CD4-positive, alpha-beta memory T cell (primary cell): ENCODE results near the gene PTPRU. TPM values are rescaled to one million over a fixed set of nuclear protein-coding genes. Genes with fewer than 3 reads are reported as not detected.

Experiments
- CTCF ChIA-PET: fragments of 350-600 bp; sonication (Branson Sonifier 250); formaldehyde crosslinking; loops from one replicate; lab custom pipeline; 2021; ENCODE audit warnings: inconsistent platforms; ENCODE audit not compliant: partially characterized antibody; lab: Charles Lee
- POLR2A ChIA-PET: fragments of 350-600 bp; sonication (Branson Sonifier 250); formaldehyde crosslinking; loops from one replicate; lab custom pipeline; 2021; ENCODE audit not compliant: partially characterized antibody; lab: Charles Lee
- DNase-seq, 5 donors: peaks; one replicate each; pipeline versions ENCODE4 v3.0.0 to v3.0.0-alpha.2; 2020 to 2022; ENCODE audit warnings: mixed read lengths in 1 of 5
- H3K27ac ChIP-seq: one replicate; pipeline ENCODE4 v1.7.0; 2013; ENCODE audit warnings: low read depth, low read length
- H3K27me3 ChIP-seq: 2 replicates; pipeline ENCODE4 v1.7.0; 2013; ENCODE audit warnings: mild to moderate bottlenecking, low read length, moderate library complexity; ENCODE audit not compliant: insufficient read depth
- H3K36me3 ChIP-seq: 2 replicates; pipeline ENCODE4 v1.7.0; 2013; ENCODE audit warnings: mild to moderate bottlenecking, low read length, moderate library complexity; ENCODE audit not compliant: insufficient read depth
- H3K4me1 ChIP-seq: 2 replicates; pipeline ENCODE4 v1.7.0; 2013; ENCODE audit warnings: mild to moderate bottlenecking, low read length, moderate library complexity; ENCODE audit not compliant: insufficient read depth
- H3K4me3 ChIP-seq, 2 donors: one replicate each; pipeline ENCODE4 v1.7.0; 2013; ENCODE audit warnings: low read length in 2 of 2, mild to moderate bottlenecking in 1 of 2
- H3K9me3 ChIP-seq, 2 donors: one replicate each; pipeline ENCODE4 v1.7.0; 2013; ENCODE audit warnings: low read length in 2 of 2, control low read depth in 1 of 2; ENCODE audit not compliant: control insufficient read depth in 1 of 2
- H3K27ac Mint-ChIP-seq, 7 donors: one replicate each; pipeline ENCODE4 v1.8.0; 2020 to 2021; ENCODE audit warnings: mixed read lengths in 7 of 7, mild to moderate bottlenecking in 6 of 7, inconsistent platforms in 3 of 7, moderate library complexity in 3 of 7
- H3K27me3 Mint-ChIP-seq, 2 donors: one replicate each; pipeline ENCODE4 v1.8.0; 2020 to 2021; ENCODE audit warnings: mixed read lengths in 2 of 2
- H3K36me3 Mint-ChIP-seq, 2 donors: one replicate each; pipeline ENCODE4 v1.8.0; 2020 to 2021; ENCODE audit warnings: mixed read lengths in 2 of 2, inconsistent platforms in 1 of 2, mild to moderate bottlenecking in 1 of 2
- H3K4me1 Mint-ChIP-seq, 4 donors: one replicate each; pipeline ENCODE4 v1.8.0; 2020 to 2021; ENCODE audit warnings: mixed read lengths in 4 of 4, mild to moderate bottlenecking in 1 of 4
- H3K4me3 Mint-ChIP-seq, 8 donors: one replicate each; pipeline ENCODE4 v1.8.0; 2020 to 2021; ENCODE audit warnings: mixed read lengths in 8 of 8, mild to moderate bottlenecking in 7 of 8, moderate library complexity in 6 of 8, inconsistent platforms in 3 of 8
- H3K9me3 Mint-ChIP-seq, 8 donors: one replicate each; pipeline ENCODE4 v1.8.0; 2020 to 2021; ENCODE audit warnings: mixed read lengths in 8 of 8, mild to moderate bottlenecking in 5 of 8, inconsistent platforms in 3 of 8, moderate library complexity in 1 of 8
- intact Hi-C: fragments of 100-400 bp; cut with micrococcal nuclease; formaldehyde crosslinking; loops from one replicate; pipeline ENCODE4 v1.15.1; 2023
- polyA plus RNA-seq, 2 donors: library from polyadenylated mRNA; unstranded; fragments of 300-500 nt; fragmentation: Illumina TruSeq; gene quantifications; one replicate each; pipeline ENCODE4 v1.2.3, GENCODE V29; 2021
- total RNA-seq, 2 experiments: library from RNA; stranded (reverse); gene quantifications; one replicate each; pipeline ENCODE4 v1.2.3, GENCODE V29; 2021

PTPRU gene
- total and polyA plus RNA-seq, 4 experiments from 2014 or later, result 0.38 TPM; not detected in 3

DNA sequence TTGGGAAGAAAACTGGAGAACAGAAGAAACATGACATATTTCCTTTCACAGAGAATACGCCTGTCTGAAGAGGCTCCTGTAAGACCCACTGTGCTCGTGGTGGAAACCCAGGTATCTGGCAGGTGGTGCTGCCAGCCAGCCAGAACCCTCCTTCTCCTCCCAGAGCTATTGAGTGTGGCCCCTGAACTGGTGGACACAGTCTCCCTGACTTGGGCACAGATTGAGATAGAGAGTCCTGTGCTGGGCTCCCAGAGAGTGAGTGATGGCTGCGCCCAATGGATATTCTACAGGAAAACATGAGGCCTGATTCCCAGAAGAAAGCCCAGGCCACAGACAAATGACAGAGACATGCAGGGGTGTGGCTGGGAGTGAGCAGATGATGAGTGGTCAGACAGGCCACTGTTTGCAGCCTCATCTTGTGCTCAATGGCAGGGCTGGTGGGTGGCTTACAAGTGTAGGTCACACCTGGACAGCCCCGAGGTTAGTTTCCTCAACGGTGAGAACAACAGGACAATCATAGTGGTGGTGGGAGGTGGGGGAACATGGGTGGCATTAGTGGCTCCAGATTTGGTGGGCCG, 127.9 kb downstream of the PTPRU start:
- no peaks in the 10 kb centered on the region for H3K36me3 ChIP-seq

DNA sequence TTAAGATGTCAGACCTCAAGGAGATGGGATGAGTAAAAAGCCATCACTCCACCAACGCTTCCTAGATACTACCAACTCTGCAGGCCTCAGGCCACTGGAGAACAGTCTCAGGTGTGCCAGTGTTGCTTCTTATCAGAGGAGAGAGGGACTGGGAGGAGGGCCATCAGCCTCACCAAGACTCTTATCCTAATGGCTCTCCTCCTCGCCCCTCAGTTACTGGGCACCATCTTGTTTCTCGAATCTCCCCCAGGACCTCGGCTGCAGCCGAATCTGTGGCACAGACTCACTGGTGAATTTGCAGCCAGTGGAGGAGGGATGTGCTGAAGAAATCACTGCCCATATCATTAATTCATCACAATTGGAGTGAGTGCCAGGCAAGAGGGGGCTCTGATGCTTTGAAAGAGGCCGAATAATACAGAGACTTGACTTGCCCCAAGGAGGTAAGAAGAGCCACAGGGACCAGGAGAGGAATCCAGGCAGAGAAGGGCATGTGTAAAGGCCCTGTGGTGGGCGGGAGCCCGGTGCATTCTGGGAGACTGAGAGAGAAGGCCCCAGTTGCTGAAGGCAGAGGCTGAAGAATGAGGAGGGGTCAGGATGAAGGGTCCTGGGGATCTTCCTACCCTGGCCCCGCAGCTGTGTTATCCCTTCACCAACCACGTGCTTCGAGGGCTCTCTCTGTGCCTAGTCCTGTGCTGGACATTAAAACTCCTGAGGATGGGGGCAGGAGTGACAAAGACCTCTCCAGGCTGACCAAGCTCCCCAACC, 129.8 kb downstream of the PTPRU start:
- Mint-ChIP-seq H3K9me3 (peaks cover 0 to 7% (median 0%) of the 10 kb centered on the region in 8 donors), H3K36me3 (no peaks in the 10 kb centered on the region), H3K27ac (no peak overlapping the region), H3K27me3 (peaks cover 20 to 31% of the 10 kb centered on the region in 2 donors), H3K4me1 (no peaks in the 10 kb centered on the region), H3K4me3 (no peak overlapping the region)
- no peak overlapping the region for H3K27ac ChIP-seq
- no peak for DNase-seq
- H3K4me3 ChIP-seq, result no peak overlapping the region
- POLR2A ChIA-PET, result no interaction called here
- intact Hi-C loops, result no loop called here
- H3K4me1 ChIP-seq, result no peaks in the 10 kb centered on the region
- CTCF ChIA-PET, result no interaction called here
- H3K36me3 ChIP-seq, result no peaks in the 10 kb centered on the region
- no peaks in the 10 kb centered on the region for H3K9me3 ChIP-seq
- no peaks in the 10 kb centered on the region for H3K27me3 ChIP-seq

More for the DNA sequence above, 127.9 kb downstream of the PTPRU start:
- Mint-ChIP-seq H3K4me3 (no peak overlapping the region), H3K36me3 (no peaks in the 10 kb centered on the region), H3K27ac (no peak overlapping the region), H3K27me3 (peaks cover 24 to 28% of the 10 kb centered on the region in 2 donors), H3K9me3 (peaks cover 0 to 7% (median 0%) of the 10 kb centered on the region in 8 donors), H3K4me1 (no peaks in the 10 kb centered on the region)
- POLR2A ChIA-PET, result no interaction called here
- CTCF ChIA-PET, result no interaction called here
- intact Hi-C loops, result no loop called here
- H3K27ac ChIP-seq, result no peak overlapping the region
- no peaks in the 10 kb centered on the region for H3K27me3 ChIP-seq
- no peak for DNase-seq
- no peak overlapping the region for H3K4me3 ChIP-seq
- no peaks in the 10 kb centered on the region for H3K4me1 ChIP-seq
- H3K9me3 ChIP-seq, result no peaks in the 10 kb centered on the region

- H3K27me3 Mint-ChIP-seq, result peaks cover 12 to 40% of the 10 kb centered on the region in 2 donors
- CTCF ChIA-PET, result no interaction called here
Observed at GRCh38 chr1:29368936-29369932, 132.9 kb downstream of the PTPRU start.

GRCh38 chr1:29370067-29370466, 133.7 kb downstream of the PTPRU start:
- POLR2A ChIA-PET, result no interaction called here
- Mint-ChIP-seq H3K36me3 (no peaks in the 10 kb centered on the region), H3K4me3 (no peak overlapping the region), H3K27me3 (peaks cover 13 to 47% of the 10 kb centered on the region in 2 donors), H3K27ac (no peak overlapping the region), H3K4me1 (no peaks in the 10 kb centered on the region), H3K9me3 (peaks cover 0 to 10% (median under 1%) of the 10 kb centered on the region in 8 donors)
- Histone ChIP-seq H3K27ac (no peak overlapping the region), H3K9me3 (no peaks in the 10 kb centered on the region), H3K4me3 (no peak overlapping the region), H3K36me3 (no peaks in the 10 kb centered on the region), H3K4me1 (no peaks in the 10 kb centered on the region), H3K27me3 (no peaks in the 10 kb centered on the region)
- CTCF ChIA-PET, result no interaction called here
- intact Hi-C loops, result no loop called here
- no peak for DNase-seq

More at GRCh38 chr1:29368936-29369932, 132.9 kb downstream of the PTPRU start:
- no peaks in the 10 kb centered on the region for H3K4me1 Mint-ChIP-seq
- Histone ChIP-seq H3K4me1 (no peaks in the 10 kb centered on the region), H3K27ac (no peak overlapping the region), H3K4me3 (no peak overlapping the region), H3K36me3 (no peaks in the 10 kb centered on the region), H3K9me3 (no peaks in the 10 kb centered on the region), H3K27me3 (no peaks in the 10 kb centered on the region)
- no peaks in the 10 kb centered on the region for H3K36me3 Mint-ChIP-seq
- DNase-seq, result no peak
- intact Hi-C loops, result no loop called here
- POLR2A ChIA-PET, result no interaction called here
- no peak overlapping the region for H3K27ac Mint-ChIP-seq
- H3K9me3 Mint-ChIP-seq, result peaks cover 0 to 7% (median 0%) of the 10 kb centered on the region in 8 donors
- no peak overlapping the region for H3K4me3 Mint-ChIP-seq

DNA sequence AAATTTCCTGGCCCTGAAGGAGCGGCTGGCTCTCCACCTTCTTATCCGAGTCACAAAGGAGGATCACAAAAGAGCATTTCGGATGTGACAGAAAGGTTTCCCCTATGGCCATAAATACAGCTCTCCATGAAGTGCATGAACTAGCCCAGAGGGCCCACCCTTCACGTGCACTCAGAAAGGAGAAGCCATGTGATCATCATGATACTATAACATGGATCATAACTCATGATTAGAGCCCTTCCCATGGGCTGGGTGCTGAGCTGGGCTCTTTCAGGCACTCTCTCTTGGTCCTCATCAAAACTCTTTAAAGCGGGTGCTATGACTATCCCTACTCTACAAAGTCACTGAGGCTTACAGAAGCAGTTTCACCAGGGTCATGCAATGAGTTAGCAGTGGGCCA, 135.0 kb downstream of the PTPRU start:
- Histone ChIP-seq H3K4me3 (no peak overlapping the region), H3K4me1 (no peaks in the 10 kb centered on the region), H3K27ac (no peak overlapping the region), H3K27me3 (no peaks in the 10 kb centered on the region), H3K36me3 (no peaks in the 10 kb centered on the region), H3K9me3 (no peaks in the 10 kb centered on the region)
- Mint-ChIP-seq H3K4me3 (no peak overlapping the region), H3K36me3 (no peaks in the 10 kb centered on the region), H3K27me3 (peaks cover 14 to 46% of the 10 kb centered on the region in 2 donors), H3K4me1 (no peaks in the 10 kb centered on the region), H3K27ac (no peak overlapping the region), H3K9me3 (peaks cover 0 to 23% (median 5%) of the 10 kb centered on the region in 8 donors)
- DNase-seq, result no peak
- intact Hi-C loops, result no loop called here
- POLR2A ChIA-PET, result no interaction called here
- CTCF ChIA-PET, result no interaction called here

DNA sequence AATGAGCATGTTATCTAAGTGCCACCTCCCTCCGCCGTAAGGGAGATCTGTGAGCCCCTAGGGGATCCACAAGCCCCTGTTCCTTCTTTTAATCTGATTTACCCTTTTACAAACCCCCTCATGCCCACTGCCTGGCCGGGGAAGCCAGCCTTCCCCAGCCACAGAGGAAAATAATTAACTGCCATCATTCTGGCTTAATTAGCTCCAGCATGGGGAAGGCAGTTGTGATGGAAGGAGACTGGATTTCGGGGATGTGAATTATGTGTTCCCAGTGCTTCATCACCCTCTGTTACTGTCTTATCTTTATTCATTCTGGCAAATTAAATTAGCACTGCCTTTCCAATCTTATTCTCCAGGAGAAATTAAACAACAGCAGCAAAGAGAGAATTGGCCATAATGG, 135.8 kb downstream of the PTPRU start:
- H3K4me3 ChIP-seq, result no peak overlapping the region
- Mint-ChIP-seq H3K36me3 (no peaks in the 10 kb centered on the region), H3K27me3 (peaks cover 19 to 46% of the 10 kb centered on the region in 2 donors), H3K4me3 (no peak overlapping the region), H3K9me3 (peaks cover 0 to 28% (median 11%) of the 10 kb centered on the region in 8 donors), H3K4me1 (no peaks in the 10 kb centered on the region), H3K27ac (no peak overlapping the region)
- H3K27me3 ChIP-seq, result no peaks in the 10 kb centered on the region
- DNase-seq, result no peak
- H3K27ac ChIP-seq, result no peak overlapping the region
- ChIA-PET CTCF (no interaction called here), POLR2A (no interaction called here)
- no peaks in the 10 kb centered on the region for H3K36me3 ChIP-seq
- intact Hi-C loops, result no loop called here
- H3K4me1 ChIP-seq, result no peaks in the 10 kb centered on the region
- no peaks in the 10 kb centered on the region for H3K9me3 ChIP-seq
